ENCODE measurements around the gene C11orf24. TPM values are rescaled to one million over a fixed set of nuclear protein-coding genes. Genes with fewer than 3 reads are reported as not detected.

Gene C11orf24
- polyA plus RNA-seq, 1 of the 3 experiments (the other 2 are of a cell fraction): 50.9 TPM

- peak overlapping the region; percentile 88 to 97 for H3K27ac ChIP-seq (ENCODE audit: low read depth in 2 of 2, low read length in 1 of 2)
- ChIA-PET CTCF (interaction anchor here (0.6 to 2.4 kb wide), 7 partner anchors 9 to 204 kb away, joined by 3 to 8 read pairs (median 4); no protein-coding TSS in a partner anchor), POLR2A (interaction anchor here (0.6 kb wide), 1 partner anchor 14 kb away, joined by 3 read pairs; no protein-coding TSS in a partner anchor)
- H3K4me3 ChIP-seq (ENCODE audit: low read depth in 2 of 2, low read length in 1 of 2): peak overlapping the region; percentile 96 to 99
- WGBS (ENCODE audit: low lambda C conversion rate): 1% methylated on average over 33 of the region's 80 CpGs
- H3K4me2 ChIP-seq: peak overlapping the region; percentile 89
- no peaks in the 10 kb centered on the region for H3K36me3 ChIP-seq (replicated peaks in 1 of 2; ENCODE audit: control insufficient read depth in 1 of 2, insufficient read depth in 2 of 2, low read length in 1 of 2)
- no peaks in the 10 kb centered on the region; the same call in 1 of the 2 replicates for H3K27me3 ChIP-seq (ENCODE audit: insufficient read depth)
- peaks cover 9% of the 10 kb centered on the region for H3F3A ChIP-seq (replicated peaks; ENCODE audit: insufficient read depth)
- DNase-seq: peak; percentile 93
- H2AFZ ChIP-seq (ENCODE audit: low read depth): peak overlapping the region; percentile 17; the same call in 1 of the 2 replicates
- peaks cover 51% of the 10 kb centered on the region for H3K79me2 ChIP-seq (ENCODE audit: insufficient read depth)
- H4K20me1 ChIP-seq (ENCODE audit: insufficient read depth): peaks cover 50% of the 10 kb centered on the region
- no peaks in the 10 kb centered on the region for H3K9me3 ChIP-seq
- no peaks in the 10 kb centered on the region for H3K9me2 ChIP-seq
- peaks cover 11 to 27% of the 10 kb centered on the region in 2 experiments; a peak in 3 of 4 replicates for H3K4me1 ChIP-seq (ENCODE audit: control insufficient read depth in 1 of 2, insufficient read depth in 2 of 2, low read depth in 1 of 2, low read length in 1 of 2)
- H3K9ac ChIP-seq: peak overlapping the region; percentile 93
- no peak for TF ChIP-seq ELF1 (IDR thresholded peaks at IDR 0.05)
- TF ChIP-seq GABPA (IDR thresholded peaks at IDR 0.05; ENCODE audit: low read depth): no peak
- TF ChIP-seq CTCF (IDR thresholded peaks at IDR 0.05): peak; percentile 20; the same call in 1 of the 2 replicates
- no peak for TF ChIP-seq RAD21 (IDR thresholded peaks at IDR 0.05; ENCODE audit: low read length)
- TF ChIP-seq YY1 (IDR thresholded peaks at IDR 0.05; ENCODE audit: low read depth): no peak
- no peak for TF ChIP-seq FOSL2 (IDR thresholded peaks at IDR 0.05; ENCODE audit: borderline replicate concordance, low read depth)
- no peak for TF ChIP-seq EZH2phosphoT487 (IDR thresholded peaks at IDR 0.05; ENCODE audit: borderline replicate concordance, low read depth)
- TF ChIP-seq, protein P1, sequence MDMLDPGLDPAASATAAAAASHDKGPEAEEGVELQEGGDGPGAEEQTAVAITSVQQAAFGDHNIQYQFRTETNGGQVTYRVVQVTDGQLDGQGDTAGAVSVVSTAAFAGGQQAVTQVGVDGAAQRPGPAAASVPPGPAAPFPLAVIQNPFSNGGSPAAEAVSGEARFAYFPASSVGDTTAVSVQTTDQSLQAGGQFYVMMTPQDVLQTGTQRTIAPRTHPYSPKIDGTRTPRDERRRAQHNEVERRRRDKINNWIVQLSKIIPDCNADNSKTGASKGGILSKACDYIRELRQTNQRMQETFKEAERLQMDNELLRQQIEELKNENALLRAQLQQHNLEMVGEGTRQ (IDR thresholded peaks at IDR 0.05; ENCODE audit: borderline replicate concordance, low read depth, low read length): no peak
- peak; percentile 78 for TF ChIP-seq SIN3A (IDR thresholded peaks at IDR 0.05; ENCODE audit: borderline replicate concordance, low read depth, low read length)
- TF ChIP-seq, protein P2, sequence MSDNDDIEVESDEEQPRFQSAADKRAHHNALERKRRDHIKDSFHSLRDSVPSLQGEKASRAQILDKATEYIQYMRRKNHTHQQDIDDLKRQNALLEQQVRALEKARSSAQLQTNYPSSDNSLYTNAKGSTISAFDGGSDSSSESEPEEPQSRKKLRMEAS (IDR thresholded peaks at IDR 0.05; ENCODE audit: low read depth): peak; percentile 75
- TF ChIP-seq CHD2 (IDR thresholded peaks at IDR 0.05; ENCODE audit: low read length, partially characterized antibody): no peak
- TF ChIP-seq, protein P3, sequence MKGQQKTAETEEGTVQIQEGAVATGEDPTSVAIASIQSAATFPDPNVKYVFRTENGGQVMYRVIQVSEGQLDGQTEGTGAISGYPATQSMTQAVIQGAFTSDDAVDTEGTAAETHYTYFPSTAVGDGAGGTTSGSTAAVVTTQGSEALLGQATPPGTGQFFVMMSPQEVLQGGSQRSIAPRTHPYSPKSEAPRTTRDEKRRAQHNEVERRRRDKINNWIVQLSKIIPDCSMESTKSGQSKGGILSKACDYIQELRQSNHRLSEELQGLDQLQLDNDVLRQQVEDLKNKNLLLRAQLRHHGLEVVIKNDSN (IDR thresholded peaks at IDR 0.05; ENCODE audit: borderline replicate concordance, low read depth): no peak
- no peak for TF ChIP-seq EP300 (IDR thresholded peaks at IDR 0.05; ENCODE audit: borderline replicate concordance in 1 of 2, low read depth in 1 of 2, low read length in 1 of 2)
- no peak for TF ChIP-seq FOXM1 (IDR thresholded peaks at IDR 0.05; ENCODE audit: low read depth)
- TF ChIP-seq RCOR1 (IDR thresholded peaks at IDR 0.05; ENCODE audit: low read length): no peak
- TF ChIP-seq MXI1 (IDR thresholded peaks at IDR 0.05; ENCODE audit: low read depth, low read length): peak; percentile 59; the same call in 1 of the 2 replicates
These were observed 59.2 kb downstream of the C11orf24 start for GRCh38 chr11:68212421-68213134.

Data from SK-N-SH (cell line).